ENCODE data around the gene ARID5B.

The ARID5B gene

DNA sequence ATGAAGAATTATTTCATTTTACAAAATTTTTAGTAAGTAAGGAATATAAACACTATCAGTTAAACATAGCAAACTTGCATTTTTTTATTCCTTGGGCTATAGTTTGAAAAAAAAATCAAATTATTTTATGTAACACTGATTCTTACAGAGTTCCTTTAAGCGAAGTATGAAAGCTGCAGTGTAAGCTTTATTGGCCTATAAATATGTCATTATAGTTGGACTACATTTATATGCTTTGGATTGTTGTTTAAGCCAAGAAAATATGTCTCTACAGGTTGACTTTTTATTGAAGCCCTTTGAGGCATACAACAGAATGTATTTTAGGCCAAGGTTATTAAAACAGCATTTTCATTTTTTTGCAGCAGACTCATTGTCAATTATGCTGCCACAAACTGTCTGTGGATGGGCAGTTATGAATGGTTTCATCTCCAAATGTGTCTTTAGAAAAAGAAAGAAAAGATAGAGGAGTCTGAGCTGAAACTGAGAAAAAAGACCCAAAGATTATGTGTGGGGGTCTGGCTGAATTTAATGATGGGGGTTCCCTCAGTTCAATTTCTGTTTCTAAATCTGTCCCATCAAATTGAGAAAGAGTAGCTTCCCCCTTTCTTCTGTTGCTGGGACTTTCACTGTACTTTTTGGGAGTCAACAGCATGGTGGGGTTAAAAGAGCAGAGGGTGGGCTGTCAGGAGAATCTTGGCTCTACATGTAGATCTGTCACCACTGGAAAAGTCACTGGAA, 43.1 kb downstream of the ARID5B start:
- TF ChIP-seq, protein P1, sequence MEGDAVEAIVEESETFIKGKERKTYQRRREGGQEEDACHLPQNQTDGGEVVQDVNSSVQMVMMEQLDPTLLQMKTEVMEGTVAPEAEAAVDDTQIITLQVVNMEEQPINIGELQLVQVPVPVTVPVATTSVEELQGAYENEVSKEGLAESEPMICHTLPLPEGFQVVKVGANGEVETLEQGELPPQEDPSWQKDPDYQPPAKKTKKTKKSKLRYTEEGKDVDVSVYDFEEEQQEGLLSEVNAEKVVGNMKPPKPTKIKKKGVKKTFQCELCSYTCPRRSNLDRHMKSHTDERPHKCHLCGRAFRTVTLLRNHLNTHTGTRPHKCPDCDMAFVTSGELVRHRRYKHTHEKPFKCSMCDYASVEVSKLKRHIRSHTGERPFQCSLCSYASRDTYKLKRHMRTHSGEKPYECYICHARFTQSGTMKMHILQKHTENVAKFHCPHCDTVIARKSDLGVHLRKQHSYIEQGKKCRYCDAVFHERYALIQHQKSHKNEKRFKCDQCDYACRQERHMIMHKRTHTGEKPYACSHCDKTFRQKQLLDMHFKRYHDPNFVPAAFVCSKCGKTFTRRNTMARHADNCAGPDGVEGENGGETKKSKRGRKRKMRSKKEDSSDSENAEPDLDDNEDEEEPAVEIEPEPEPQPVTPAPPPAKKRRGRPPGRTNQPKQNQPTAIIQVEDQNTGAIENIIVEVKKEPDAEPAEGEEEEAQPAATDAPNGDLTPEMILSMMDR (IDR thresholded peaks at IDR 0.05; ENCODE audit: borderline replicate concordance, insufficient read depth, low read depth, low read length), result no peak
- H3K4me3 ChIP-seq (ENCODE audit: low read depth, low read length), result no peak overlapping the region

DNA sequence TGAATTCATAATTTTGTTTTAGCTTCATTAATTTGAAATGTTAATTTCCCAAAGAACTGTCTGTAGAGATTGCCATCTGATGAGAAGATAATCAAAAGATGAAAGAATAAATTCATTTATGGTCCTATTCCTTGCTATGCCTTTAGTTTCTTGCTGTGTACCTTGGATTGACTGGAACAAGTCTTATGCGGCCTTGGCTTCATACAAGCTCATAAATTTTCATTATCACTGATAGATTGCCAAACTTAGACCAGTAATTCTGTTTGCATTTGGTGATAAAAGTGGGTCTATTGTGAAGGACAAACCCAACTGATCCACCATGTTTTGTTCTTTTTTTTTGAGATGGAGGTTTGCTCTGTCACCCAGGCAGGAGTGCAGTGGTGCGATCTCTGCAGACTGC, 48.2 kb downstream of the ARID5B start:
- TF ChIP-seq, protein P1 (IDR thresholded peaks at IDR 0.05; ENCODE audit: borderline replicate concordance, insufficient read depth, low read depth, low read length), result no peak

DNA sequence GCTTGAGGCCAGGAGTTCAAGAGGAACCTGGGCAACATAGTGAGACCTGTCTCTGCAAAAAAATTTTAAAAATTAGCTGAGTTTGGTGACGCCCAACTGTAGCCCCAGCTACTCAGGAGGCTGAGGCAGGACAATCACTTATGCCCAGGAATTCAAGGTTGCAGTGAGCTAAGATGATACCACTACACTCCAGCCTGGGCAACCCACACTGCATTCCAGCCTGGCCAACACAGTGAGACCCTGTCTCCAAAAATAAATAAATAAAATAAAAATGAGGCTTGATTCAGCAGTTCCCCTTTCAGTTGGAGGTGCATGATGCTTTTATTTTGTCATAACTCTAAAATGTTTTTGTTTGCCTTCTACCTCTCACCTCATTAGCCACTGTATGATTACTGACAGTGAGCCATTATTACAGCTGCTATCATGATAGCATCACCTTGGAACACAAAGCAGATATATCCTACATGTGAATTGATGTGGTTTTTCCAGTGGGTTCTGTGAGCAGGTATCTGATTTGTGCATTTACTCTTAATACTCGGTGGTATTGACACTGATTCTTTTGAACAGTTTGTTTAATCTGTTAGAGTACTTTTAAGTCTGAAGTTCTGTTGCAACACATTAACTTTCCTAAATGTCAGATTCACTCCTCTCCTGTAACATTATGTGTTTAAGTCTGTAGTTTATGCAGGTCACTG, 49.1 kb downstream of the ARID5B start:
- no peak overlapping the region for H3K4me3 ChIP-seq (ENCODE audit: low read depth, low read length)

More for the DNA sequence above, 48.2 kb downstream of the ARID5B start:
- no peak overlapping the region for H3K4me3 ChIP-seq (ENCODE audit: low read depth, low read length)

DNA sequence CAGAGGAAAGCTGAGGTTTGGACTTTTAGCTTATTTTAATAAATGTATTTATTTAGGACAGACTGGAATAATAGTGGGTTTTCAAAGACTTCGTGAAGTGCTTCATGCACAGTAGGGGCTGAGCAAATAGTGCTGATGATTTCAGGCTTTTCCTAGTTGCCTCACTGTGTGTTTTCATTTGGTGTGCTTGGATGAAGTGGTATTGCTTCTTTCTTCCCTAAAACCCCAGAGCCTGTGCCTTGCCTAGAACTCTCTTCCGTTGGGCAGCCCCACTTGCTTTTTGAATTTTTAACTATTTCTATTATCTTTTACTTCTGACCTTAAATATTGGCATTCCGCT, 49.6 kb downstream of the ARID5B start:
- TF ChIP-seq, protein P1 (IDR thresholded peaks at IDR 0.05; ENCODE audit: borderline replicate concordance, insufficient read depth, low read depth, low read length), result no peak

More for the DNA sequence above, 49.1 kb downstream of the ARID5B start:
- TF ChIP-seq, protein P1 (IDR thresholded peaks at IDR 0.05; ENCODE audit: borderline replicate concordance, insufficient read depth, low read depth, low read length), result no peak

DNA sequence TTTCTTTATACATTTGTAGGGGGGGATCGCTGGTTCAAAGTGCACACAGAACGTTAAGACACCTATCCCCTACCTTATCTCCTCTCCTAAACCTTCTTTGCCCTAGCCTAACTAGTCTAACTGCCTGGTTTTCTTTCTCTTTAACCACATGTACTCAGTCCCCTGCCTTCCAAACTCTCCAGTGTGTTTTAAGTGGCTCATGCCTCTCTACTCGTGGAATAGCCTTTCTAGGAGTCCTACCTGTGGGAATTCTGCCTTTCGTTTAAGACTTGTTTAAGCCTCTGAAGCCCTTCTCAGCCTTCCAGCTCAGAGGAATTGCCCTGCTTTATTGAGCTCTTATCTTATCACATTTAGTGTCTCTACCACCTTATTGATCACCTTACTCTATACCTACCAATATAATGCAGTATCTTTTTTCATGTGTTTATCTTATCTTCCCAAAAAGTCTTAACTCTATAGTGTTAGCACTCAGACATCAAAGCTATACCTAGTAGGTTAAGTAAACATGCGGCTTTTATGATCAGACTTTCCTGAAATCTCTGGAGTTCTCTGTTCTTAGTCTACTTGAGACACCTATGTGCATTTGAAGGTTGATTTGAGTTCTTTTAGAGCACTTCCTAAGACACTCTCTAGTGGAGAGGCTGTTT, 50.7 kb downstream of the ARID5B start:
- no peak overlapping the region for H3K4me3 ChIP-seq (ENCODE audit: low read depth, low read length)
- TF ChIP-seq, protein P1 (IDR thresholded peaks at IDR 0.05; ENCODE audit: borderline replicate concordance, insufficient read depth, low read depth, low read length), result no peak

More for the DNA sequence above, 49.6 kb downstream of the ARID5B start:
- H3K4me3 ChIP-seq (ENCODE audit: low read depth, low read length), result no peak overlapping the region

DNA sequence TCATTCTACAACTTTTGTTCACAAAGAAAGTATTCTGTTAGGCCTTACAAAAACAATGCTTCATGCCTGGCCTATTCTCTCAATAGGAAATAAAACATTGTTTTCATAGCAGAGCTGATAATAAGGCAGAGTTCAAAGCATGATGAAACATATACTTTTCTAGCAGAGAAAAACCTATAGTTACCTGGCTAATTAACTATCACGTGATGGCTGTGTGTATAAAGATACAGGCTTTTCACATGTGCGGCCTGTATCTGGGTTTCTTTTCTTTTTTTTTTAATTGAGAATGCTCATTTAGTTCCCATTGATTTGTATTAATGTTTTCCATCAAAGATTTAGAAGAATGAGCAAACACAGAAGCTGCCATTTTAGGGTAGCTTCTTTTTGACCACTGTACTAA, 51.7 kb downstream of the ARID5B start:
- H3K4me3 ChIP-seq (ENCODE audit: low read depth, low read length), result no peak overlapping the region
- TF ChIP-seq, protein P1 (IDR thresholded peaks at IDR 0.05; ENCODE audit: borderline replicate concordance, insufficient read depth, low read depth, low read length), result no peak

Data from GM12875 (cell line).